ENCODE measurements around the gene EEIG2. TPM values are rescaled to one million over a fixed set of nuclear protein-coding genes. Genes with fewer than 3 reads are reported as not detected.
A peak's percentile ranks its signal among the peaks of the same experiment; 100 is the strongest.
"Not testable (repeated sequence)": the region's sequence is repeated elsewhere in the genome, so short reads cannot be mapped to it uniquely, and the experiment has no call there.

EEIG2 gene
- total RNA-seq, 1 donor from 2014 or later = 20.0 TPM

- H3K27ac ChIP-seq = no peak overlapping the region
- intact Hi-C loops (cut with DNase I) = no loop called here
- no peak for ATAC-seq
Observed at GRCh38 chr1:108531444-108531843, 28.5 kb upstream of the EEIG2 start.

GRCh38 chr1:108532730-108533129 lies 27.2 kb upstream of the EEIG2 start:
- DNase-seq (peak; percentile 49), ATAC-seq (peak; percentile 68 to 78)
- H3K4me3 ChIP-seq = no peak overlapping the region
- peaks cover 7% of the 10 kb centered on the region for H3K4me1 ChIP-seq
- intact Hi-C loops (cut with DNase I) = no loop called here
- no peak for TF ChIP-seq CTCF (IDR thresholded peaks at IDR 0.05)
- H3K9me3 ChIP-seq = no peaks in the 10 kb centered on the region
- no peak overlapping the region for H3K27ac ChIP-seq
- no peaks in the 10 kb centered on the region for H3K27me3 ChIP-seq (ENCODE audit: low read depth)
- no peaks in the 10 kb centered on the region for H3K36me3 ChIP-seq

More at GRCh38 chr1:108531444-108531843, 28.5 kb upstream of the EEIG2 start:
- H3K4me3 ChIP-seq = no peak overlapping the region
- TF ChIP-seq CTCF (IDR thresholded peaks at IDR 0.05) = no peak
- H3K9me3 ChIP-seq = no peaks in the 10 kb centered on the region
- H3K27me3 ChIP-seq (ENCODE audit: low read depth) = no peaks in the 10 kb centered on the region
- no peak for DNase-seq
- H3K36me3 ChIP-seq = no peaks in the 10 kb centered on the region
- peaks cover 7% of the 10 kb centered on the region for H3K4me1 ChIP-seq

DNA sequence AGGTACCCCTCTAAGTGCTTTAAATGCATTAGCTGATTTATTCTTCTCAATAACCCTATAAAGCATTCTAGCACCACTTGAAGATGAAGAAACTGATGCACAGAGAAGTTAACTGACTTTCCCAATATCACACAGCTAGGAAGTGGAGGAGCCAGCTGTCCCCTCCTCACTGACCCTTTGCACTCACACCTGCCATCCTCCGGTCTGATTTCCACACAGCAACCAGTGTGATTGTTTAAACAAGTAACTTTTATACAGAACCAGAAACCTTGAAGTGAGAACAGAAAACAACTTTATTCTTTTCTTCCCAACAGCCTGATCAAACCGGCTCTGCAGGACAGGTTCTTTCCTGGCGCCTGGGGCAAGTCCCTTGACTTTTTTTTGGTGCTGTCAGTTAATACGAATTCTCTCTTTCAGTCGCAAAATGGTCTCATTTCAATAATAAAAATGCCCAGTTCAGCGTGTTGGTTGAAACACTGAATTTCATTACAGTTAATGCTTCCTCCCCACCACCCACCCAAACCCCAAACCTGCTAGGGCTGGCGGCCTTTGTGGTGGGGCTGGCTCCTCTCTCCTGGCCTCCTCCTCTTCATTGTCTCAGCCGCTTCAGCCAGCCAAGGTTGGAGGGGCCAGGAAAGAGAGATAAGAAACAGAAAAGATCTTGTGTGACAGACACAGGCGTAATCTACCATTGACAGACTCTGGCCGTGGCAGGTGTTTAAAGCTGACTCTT lies 26.4 kb upstream of the EEIG2 start:
- ATAC-seq = peak; percentile 84 to 90
- no peak for TF ChIP-seq CTCF (IDR thresholded peaks at IDR 0.05)
- Histone ChIP-seq H3K36me3 (no peaks in the 10 kb centered on the region), H3K27ac (no peak overlapping the region), H3K9me3 (no peaks in the 10 kb centered on the region), H3K27me3 (ENCODE audit: low read depth) (no peaks in the 10 kb centered on the region), H3K4me3 (no peak overlapping the region), H3K4me1 (peaks cover 7% of the 10 kb centered on the region)
- intact Hi-C loops (cut with DNase I) = no loop called here
- DNase-seq = peak; percentile 46

DNA sequence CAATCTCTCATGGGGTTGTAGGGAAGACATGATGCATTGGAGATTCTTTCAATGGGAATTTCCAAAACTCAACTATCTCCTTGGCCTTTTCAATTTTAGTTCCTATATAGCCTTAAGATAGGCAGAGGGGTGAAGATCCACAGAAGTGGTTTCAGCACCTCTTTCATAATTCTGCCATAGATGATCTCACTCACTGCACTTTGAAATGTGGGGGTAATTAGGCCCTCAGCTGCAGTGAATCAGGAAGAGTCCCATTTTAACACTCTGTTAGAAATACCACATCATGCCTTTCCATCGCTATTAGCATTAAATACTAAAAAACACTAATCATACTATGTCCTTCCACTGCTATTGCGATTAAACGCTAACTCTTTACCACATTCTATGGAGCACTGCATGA lies 25.1 kb upstream of the EEIG2 start:
- Histone ChIP-seq H3K4me3 (no peak overlapping the region), H3K4me1 (peaks cover 7% of the 10 kb centered on the region), H3K27me3 (ENCODE audit: low read depth) (no peaks in the 10 kb centered on the region), H3K27ac (no peak overlapping the region), H3K36me3 (no peaks in the 10 kb centered on the region), H3K9me3 (no peaks in the 10 kb centered on the region)
- DNase-seq (no peak), ATAC-seq (no peak)
- intact Hi-C loops (cut with DNase I) = no loop called here
- no peak for TF ChIP-seq CTCF (IDR thresholded peaks at IDR 0.05)

DNA sequence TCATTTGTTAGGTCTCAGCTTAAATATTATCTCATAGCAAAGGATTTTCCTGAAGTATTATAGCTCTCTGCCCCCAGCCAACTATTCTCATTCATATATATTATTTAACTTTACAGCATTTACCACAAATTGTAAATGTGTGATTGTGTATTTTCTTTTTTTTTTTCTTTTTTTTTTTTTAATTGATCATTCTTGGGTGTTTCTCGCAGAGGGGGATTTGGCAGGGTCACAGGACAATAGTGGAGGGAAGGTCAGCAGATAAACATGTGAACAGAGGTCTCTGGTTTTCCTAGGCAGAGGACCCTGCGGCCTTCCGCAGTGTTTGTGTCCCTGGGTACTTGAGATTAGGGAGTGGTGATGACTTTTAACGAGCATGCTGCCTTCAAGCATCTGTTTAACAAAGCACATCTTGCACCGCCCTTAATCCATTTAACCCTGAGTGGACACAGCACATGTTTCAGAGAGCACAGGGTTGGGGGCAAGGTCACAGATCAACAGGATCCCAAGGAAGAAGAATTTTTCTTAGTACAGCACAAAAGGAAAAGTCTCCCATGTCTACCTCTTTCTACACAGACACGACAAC lies 24.5 kb upstream of the EEIG2 start:
- intact Hi-C loops (cut with DNase I); H3K4me3 ChIP-seq; H3K27ac ChIP-seq; H3K9me3 ChIP-seq; H3K4me1 ChIP-seq; ATAC-seq; H3K36me3 ChIP-seq; DNase-seq; H3K27me3 ChIP-seq (ENCODE audit: low read depth): not testable (repeated sequence)

GRCh38 chr1:108536021-108536420 lies 23.9 kb upstream of the EEIG2 start:
- ATAC-seq; H3K36me3 ChIP-seq; DNase-seq; H3K4me3 ChIP-seq; H3K9me3 ChIP-seq; H3K27ac ChIP-seq; intact Hi-C loops (cut with DNase I); H3K27me3 ChIP-seq (ENCODE audit: low read depth); H3K4me1 ChIP-seq: not testable (repeated sequence)

DNA sequence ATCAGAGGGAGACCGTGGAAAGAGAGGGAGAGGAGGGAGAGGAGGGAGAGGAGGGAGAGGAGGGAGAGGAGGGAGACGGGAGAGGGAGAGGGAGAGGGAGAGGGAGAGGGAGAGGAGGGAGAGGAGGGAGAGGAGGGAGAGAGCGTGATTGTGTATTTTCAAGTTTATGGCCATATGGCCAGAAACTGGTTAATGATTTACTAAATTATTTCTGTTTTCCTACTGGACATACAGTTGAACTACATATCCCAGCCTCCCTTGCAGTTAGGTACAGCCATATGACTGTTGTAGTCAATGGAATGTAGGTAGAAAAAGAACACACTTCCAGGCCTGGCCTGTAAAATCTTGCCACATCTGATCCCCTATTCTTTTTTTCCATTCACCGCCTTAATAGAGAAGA lies 23.1 kb upstream of the EEIG2 start:
- H3K4me3 ChIP-seq; H3K27ac ChIP-seq; ATAC-seq; DNase-seq; H3K27me3 ChIP-seq (ENCODE audit: low read depth); H3K4me1 ChIP-seq; intact Hi-C loops (cut with DNase I); H3K9me3 ChIP-seq; H3K36me3 ChIP-seq: not testable (repeated sequence)

All from lower lobe of right lung (tissue), 2 donors.